Mucosa of rectum (tissue), 2 donors: ENCODE data around the gene PPIL1.

Experiments
- H3K27ac ChIP-seq, 2 donors: one replicate each; pipeline ENCODE4 v1.7.0; 2013; ENCODE audit warnings: inconsistent platforms in 2 of 2, low read depth in 2 of 2, low read length in 2 of 2
- H3K27me3 ChIP-seq, 2 donors: one replicate each; pipeline ENCODE4 v1.7.0; 2013; ENCODE audit warnings: low read length in 2 of 2; ENCODE audit not compliant: control insufficient read depth in 2 of 2, insufficient read depth in 2 of 2
- H3K36me3 ChIP-seq, 2 donors: one replicate each; pipeline ENCODE4 v1.7.0; 2013; ENCODE audit warnings: low read length in 2 of 2; ENCODE audit not compliant: control insufficient read depth in 2 of 2, insufficient read depth in 2 of 2
- H3K4me1 ChIP-seq, 2 donors: one replicate each; pipeline ENCODE4 v1.7.0; 2013; ENCODE audit warnings: low read length in 2 of 2, mild to moderate bottlenecking in 1 of 2; ENCODE audit not compliant: control insufficient read depth in 2 of 2, insufficient read depth in 2 of 2
- H3K4me3 ChIP-seq, 2 donors: one replicate each; pipeline ENCODE4 v1.7.0; 2013; ENCODE audit warnings: low read length in 2 of 2
- H3K9ac ChIP-seq, 2 donors: one replicate each; pipeline ENCODE4 v1.7.0; 2013; ENCODE audit warnings: low read length in 2 of 2, low read depth in 1 of 2, mild to moderate bottlenecking in 1 of 2
- H3K9me3 ChIP-seq, 2 donors: one replicate each; pipeline ENCODE4 v1.7.0; 2013; ENCODE audit warnings: low read length in 2 of 2; ENCODE audit not compliant: control insufficient read depth in 2 of 2
- donor health status: healthy.
- donor health status: Normal muscosa, but diverticular disease.

Gene PPIL1

GRCh38 chr6:36890112-36890663, 15.6 kb upstream of the PPIL1 start:
- Histone ChIP-seq H3K4me3 (no peak overlapping the region), H3K27ac (no peak overlapping the region), H3K36me3 (peaks cover 5 to 15% of the 10 kb centered on the region in 2 donors), H3K9me3 (no peaks in the 10 kb centered on the region), H3K27me3 (no peaks in the 10 kb centered on the region), H3K9ac (no peak overlapping the region), H3K4me1 (peaks cover 9 to 10% of the 10 kb centered on the region in 2 donors)

- Histone ChIP-seq H3K4me1 (peaks cover 9 to 12% of the 10 kb centered on the region in 2 donors), H3K27me3 (no peaks in the 10 kb centered on the region), H3K9me3 (no peaks in the 10 kb centered on the region), H3K27ac (no peak overlapping the region), H3K36me3 (peaks cover 5 to 7% of the 10 kb centered on the region in 2 donors), H3K4me3 (no peak overlapping the region), H3K9ac (no peak overlapping the region)
Observed at GRCh38 chr6:36888654-36889481, 14.3 kb upstream of the PPIL1 start.

GRCh38 chr6:36888115-36888643, 13.6 kb upstream of the PPIL1 start:
- Histone ChIP-seq H3K9me3 (no peaks in the 10 kb centered on the region), H3K27me3 (no peaks in the 10 kb centered on the region), H3K4me3 (no peak overlapping the region), H3K36me3 (peaks cover 5 to 7% of the 10 kb centered on the region in 2 donors), H3K9ac (no peak overlapping the region), H3K27ac (no peak overlapping the region), H3K4me1 (peaks cover 9 to 12% of the 10 kb centered on the region in 2 donors)

GRCh38 chr6:36886950-36887618, 12.5 kb upstream of the PPIL1 start:
- H3K27me3 ChIP-seq: no peaks in the 10 kb centered on the region
- no peaks in the 10 kb centered on the region for H3K9me3 ChIP-seq
- H3K4me3 ChIP-seq: peak overlapping the region in 1 of 2 donors; percentile 86
- no peak overlapping the region for H3K9ac ChIP-seq
- peaks cover 1 to 4% of the 10 kb centered on the region in 2 donors for H3K36me3 ChIP-seq
- peaks cover 9 to 12% of the 10 kb centered on the region in 2 donors for H3K4me1 ChIP-seq
- H3K27ac ChIP-seq: no peak overlapping the region

- Histone ChIP-seq H3K9ac (peak within 1 kb of the TSS; percentile 71 to 79), H3K9me3 (no peaks in the 10 kb centered on the region), H3K36me3 (no peaks in the 10 kb centered on the region), H3K4me1 (peaks cover 9 to 12% of the 10 kb centered on the region in 2 donors), H3K4me3 (peak within 1 kb of the TSS; percentile 82 to 86), H3K27ac (peak within 1 kb of the TSS; percentile 56 to 74), H3K27me3 (no peaks in the 10 kb centered on the region)
Observed at GRCh38 chr6:36885461-36886401, 11.1 kb upstream of the PPIL1 start, which contains the start of gene C6orf89. TSS of gene C6orf89 (plus strand) at chr6:36885952. CDS start at chr6:36899445, 13,493 bp downstream.

- Histone ChIP-seq H3K27ac (no peak overlapping the region), H3K36me3 (no peaks in the 10 kb centered on the region), H3K4me1 (peaks cover 9 to 12% of the 10 kb centered on the region in 2 donors), H3K27me3 (no peaks in the 10 kb centered on the region), H3K9ac (no peak overlapping the region), H3K9me3 (no peaks in the 10 kb centered on the region), H3K4me3 (no peak overlapping the region)
Observed at GRCh38 chr6:36884610-36885009, 10.0 kb upstream of the PPIL1 start.

GRCh38 chr6:36875250-36875633, 639 bp upstream of the PPIL1 start:
- Histone ChIP-seq H3K4me3 (peak overlapping the region; percentile 90 to 100), H3K9me3 (no peaks in the 10 kb centered on the region), H3K9ac (peak overlapping the region; percentile 90 to 99), H3K27me3 (no peaks in the 10 kb centered on the region), H3K27ac (peak overlapping the region; percentile 81 to 87), H3K36me3 (no peaks in the 10 kb centered on the region), H3K4me1 (peaks cover 5 to 15% of the 10 kb centered on the region in 2 donors)

- no peaks in the 10 kb centered on the region for H3K27me3 ChIP-seq
Observed at GRCh38 chr6:36873612-36874442, 776 bp downstream of the PPIL1 start.

GRCh38 chr6:36873115-36873514, 1.5 kb downstream of the PPIL1 start:
- Histone ChIP-seq H3K36me3 (no peaks in the 10 kb centered on the region), H3K4me3 (no peak overlapping the region), H3K9me3 (no peaks in the 10 kb centered on the region), H3K27me3 (no peaks in the 10 kb centered on the region), H3K9ac (no peak overlapping the region), H3K27ac (no peak overlapping the region), H3K4me1 (peaks cover 5 to 15% of the 10 kb centered on the region in 2 donors)

More at GRCh38 chr6:36873612-36874442, 776 bp downstream of the PPIL1 start:
- H3K9me3 ChIP-seq: no peaks in the 10 kb centered on the region
- H3K9ac ChIP-seq: peak overlapping the region; percentile 90 to 99
- H3K4me3 ChIP-seq: peak overlapping the region; percentile 90 to 100
- peak overlapping the region in 1 of 2 donors; percentile 87 for H3K27ac ChIP-seq
- H3K4me1 ChIP-seq: peaks cover 5 to 15% of the 10 kb centered on the region in 2 donors
- no peaks in the 10 kb centered on the region for H3K36me3 ChIP-seq
